ENCODE results near the gene PHLDB2. TPM values are rescaled to one million over a fixed set of nuclear protein-coding genes. Genes with fewer than 3 reads are reported as not detected.

Gene PHLDB2
- total and polyA plus RNA-seq, 3 donors from 2014 or later, result 11.7 to 16.5 (median 12.3) TPM

GRCh38 chr3:111874177-111874820 is 15.2 kb downstream of the PHLDB2 start:
- Histone ChIP-seq H3K4me1 (no peaks in the 10 kb centered on the region), H3K27me3 (no peaks in the 10 kb centered on the region), H3K9me3 (no peaks in the 10 kb centered on the region), H3K4me3 (no peak overlapping the region), H3K36me3 (ENCODE audit: low read depth, missing control alignments) (no peaks in the 10 kb centered on the region), H3K27ac (no peak overlapping the region)
- intact Hi-C loops (cut with DNase I; ENCODE audit: low total_unique reads), result no loop called here
- 74 to 78% methylated on average over 2 of the region's 2 CpGs for WGBS, 2 donors
- TF ChIP-seq POLR2A (IDR thresholded peaks at IDR 0.05) (no peak), CTCF (IDR thresholded peaks at IDR 0.05) (no peak)
- no peak for DNase-seq

- H3K27ac ChIP-seq, result no peak overlapping the region
- no peaks in the 10 kb centered on the region for H3K9me3 ChIP-seq
- no peak overlapping the region for H3K4me3 ChIP-seq
- no peak for DNase-seq
- no peaks in the 10 kb centered on the region for H3K36me3 ChIP-seq (ENCODE audit: low read depth, missing control alignments)
- H3K4me1 ChIP-seq, result no peaks in the 10 kb centered on the region
- intact Hi-C loops (cut with DNase I; ENCODE audit: low total_unique reads), result no loop called here
- H3K27me3 ChIP-seq, result no peaks in the 10 kb centered on the region
- TF ChIP-seq CTCF (IDR thresholded peaks at IDR 0.05) (no peak), POLR2A (IDR thresholded peaks at IDR 0.05) (no peak)
Observed at GRCh38 chr3:111881480-111881879, 22.4 kb downstream of the PHLDB2 start.

GRCh38 chr3:111882194-111882593 is 23.1 kb downstream of the PHLDB2 start:
- DNase-seq, result no peak
- TF ChIP-seq POLR2A (IDR thresholded peaks at IDR 0.05), result no peak
- Histone ChIP-seq H3K27me3 (no peaks in the 10 kb centered on the region), H3K4me3 (no peak overlapping the region), H3K9me3 (no peaks in the 10 kb centered on the region), H3K4me1 (no peaks in the 10 kb centered on the region), H3K36me3 (ENCODE audit: low read depth, missing control alignments) (no peaks in the 10 kb centered on the region), H3K27ac (no peak overlapping the region)
- intact Hi-C loops (cut with DNase I; ENCODE audit: low total_unique reads), result no loop called here
- WGBS, 2 donors, result 81 to 93% methylated on average over 2 of the region's 2 CpGs

DNA sequence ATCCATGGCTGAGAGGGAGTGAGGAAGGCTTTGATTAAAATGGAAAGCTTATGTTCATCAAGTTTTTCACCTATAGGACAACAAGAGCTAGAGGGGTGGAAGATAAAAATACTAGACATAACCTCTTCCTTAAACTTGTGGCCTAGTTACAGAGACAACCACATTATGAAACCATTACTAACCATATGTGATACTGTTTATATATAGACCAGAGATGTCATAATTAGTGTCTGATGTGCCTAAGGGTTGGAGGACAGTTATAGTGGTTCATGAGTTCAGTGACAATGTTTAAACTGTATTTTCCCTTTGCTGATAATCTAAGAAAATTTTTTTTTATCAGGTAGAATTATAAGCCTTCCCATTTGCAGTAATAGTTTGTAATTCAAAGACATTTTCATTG is 23.7 kb downstream of the PHLDB2 start:
- Histone ChIP-seq H3K4me1 (no peaks in the 10 kb centered on the region), H3K27ac (no peak overlapping the region), H3K9me3 (no peaks in the 10 kb centered on the region), H3K4me3 (no peak overlapping the region), H3K27me3 (no peaks in the 10 kb centered on the region), H3K36me3 (ENCODE audit: low read depth, missing control alignments) (no peaks in the 10 kb centered on the region)
- TF ChIP-seq POLR2A (IDR thresholded peaks at IDR 0.05) (no peak), CTCF (IDR thresholded peaks at IDR 0.05) (no peak)
- intact Hi-C loops (cut with DNase I; ENCODE audit: low total_unique reads), result no loop called here
- no peak for DNase-seq

GRCh38 chr3:111884411-111885018 is 25.4 kb downstream of the PHLDB2 start:
- no peaks in the 10 kb centered on the region for H3K4me1 ChIP-seq
- DNase-seq, result no peak
- no peaks in the 10 kb centered on the region for H3K9me3 ChIP-seq
- no peak overlapping the region for H3K4me3 ChIP-seq
- H3K36me3 ChIP-seq (ENCODE audit: low read depth, missing control alignments), result no peaks in the 10 kb centered on the region
- no peak for TF ChIP-seq POLR2A (IDR thresholded peaks at IDR 0.05)
- no peak for TF ChIP-seq CTCF (IDR thresholded peaks at IDR 0.05)
- intact Hi-C loops (cut with DNase I; ENCODE audit: low total_unique reads), result no loop called here
- WGBS, 2 donors, result 70 to 79% methylated on average over 10 to 11 of the region's 11 CpGs
- H3K27ac ChIP-seq, result no peak overlapping the region
- no peaks in the 10 kb centered on the region for H3K27me3 ChIP-seq
